GM23248 (cell line): Measurements from ENCODE around the gene PLSCR1.

Source experiments
- EZH2 ChIP-seq: fragments of 200-600 bp; sonication (generic); IDR thresholded peaks from 2 replicates; pipeline ENCODE4 v1.6.1; 2018; ENCODE audit warnings: antibody characterized with exemption, mild to moderate bottlenecking; ENCODE audit not compliant: insufficient read depth, poor library complexity, severe bottlenecking
- EZH2phosphoT487 ChIP-seq: fragments of 200-600 bp; sonication (generic); IDR thresholded peaks from 2 replicates; pipeline ENCODE4 v1.6.1; 2018; ENCODE audit warnings: antibody characterized with exemption, moderate library complexity, mild to moderate bottlenecking, low read depth; ENCODE audit not compliant: insufficient read depth

DNA sequence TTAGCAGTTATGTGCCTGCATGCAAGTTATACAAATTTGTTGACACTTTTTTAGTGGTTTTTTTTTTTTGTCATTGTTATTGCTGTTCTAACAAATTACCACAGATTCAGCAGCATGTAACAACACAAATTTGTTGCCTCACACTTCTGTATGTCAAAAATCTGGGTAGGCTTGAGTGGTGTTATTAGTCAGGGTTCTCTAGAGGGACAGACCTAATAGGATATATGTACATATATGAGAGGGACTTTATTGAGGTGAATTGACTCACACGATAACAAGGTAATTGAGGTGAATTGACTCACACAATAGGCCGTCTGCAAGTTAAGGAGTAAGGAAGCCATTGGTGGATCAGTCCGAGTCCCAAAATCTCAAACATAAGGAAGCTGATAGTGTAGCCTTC lies 15.0 kb upstream of the PLSCR1 start:
- no peak for TF ChIP-seq EZH2phosphoT487
- TF ChIP-seq EZH2: no peak
